GM21723 (cell line): ENCODE results near the gene PPP1R7.

ENCODE experiments used
- ATAC-seq: cut with Tn5 transposase; IDR thresholded peaks from one replicate; pipeline ENCODE4 v1.9.1; 2021; ENCODE audit warnings: mild to moderate bottlenecking, moderate library complexity; ENCODE audit not compliant: unreplicated experiment

The PPP1R7 gene

GRCh38 chr2:241161646-241162281 lies 11.5 kb downstream of the PPP1R7 start:
- no peak for ATAC-seq

DNA sequence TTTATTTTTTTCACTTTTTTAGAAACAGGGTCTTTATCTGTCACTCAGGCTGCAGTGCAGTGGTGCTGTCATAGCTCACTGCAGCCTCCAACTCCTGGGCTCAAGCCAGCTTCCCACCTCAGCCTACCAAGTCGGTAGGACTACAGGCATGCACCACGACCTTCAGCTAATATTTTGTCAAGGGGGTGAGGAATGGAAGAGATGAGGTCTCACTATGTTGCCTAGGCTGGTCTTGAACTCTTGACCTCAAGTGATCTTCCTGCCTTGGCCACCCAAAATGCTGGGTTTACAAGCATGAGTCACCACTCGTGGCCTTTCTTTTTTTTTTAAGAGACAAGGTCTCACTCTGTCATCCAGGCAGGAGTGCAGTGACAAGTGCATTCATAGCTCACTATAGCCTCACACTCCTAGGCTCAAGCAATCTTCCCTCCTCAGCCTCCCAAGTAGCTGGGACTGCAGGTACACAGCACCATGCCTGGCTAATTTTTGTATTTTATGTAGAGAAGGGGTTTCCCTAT lies 13.4 kb downstream of the PPP1R7 start:
- ATAC-seq, result no peak

GRCh38 chr2:241168366-241168765 lies 18.1 kb downstream of the PPP1R7 start:
- no peak for ATAC-seq

- no peak for ATAC-seq
Measured at GRCh38 chr2:241173557-241173956, 23.3 kb downstream of the PPP1R7 start.

GRCh38 chr2:241177526-241178334 lies 27.5 kb downstream of the PPP1R7 start:
- ATAC-seq, result no peak

GRCh38 chr2:241178961-241179360 lies 28.7 kb downstream of the PPP1R7 start:
- no peak for ATAC-seq

DNA sequence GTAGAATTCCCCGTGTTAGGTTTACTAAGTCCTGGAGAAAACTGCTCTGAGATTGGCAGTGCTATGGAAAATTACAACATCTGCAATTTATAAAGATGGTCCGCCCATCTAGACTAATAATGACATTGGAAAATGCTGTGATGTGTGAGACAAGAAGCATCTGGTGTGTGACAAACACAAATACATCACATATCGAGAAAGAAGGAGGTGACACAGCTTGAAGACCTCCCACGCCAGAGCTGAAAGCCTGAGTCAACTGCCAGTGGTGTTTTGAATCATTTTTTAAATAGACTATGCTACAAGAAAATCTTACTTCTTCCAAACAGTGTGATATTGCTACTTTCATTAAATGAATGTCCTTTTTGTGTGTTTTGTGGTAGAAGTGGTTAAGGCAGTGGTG lies 29.6 kb downstream of the PPP1R7 start:
- no peak for ATAC-seq

GRCh38 chr2:241180495-241180894 lies 30.2 kb downstream of the PPP1R7 start:
- ATAC-seq, result no peak

DNA sequence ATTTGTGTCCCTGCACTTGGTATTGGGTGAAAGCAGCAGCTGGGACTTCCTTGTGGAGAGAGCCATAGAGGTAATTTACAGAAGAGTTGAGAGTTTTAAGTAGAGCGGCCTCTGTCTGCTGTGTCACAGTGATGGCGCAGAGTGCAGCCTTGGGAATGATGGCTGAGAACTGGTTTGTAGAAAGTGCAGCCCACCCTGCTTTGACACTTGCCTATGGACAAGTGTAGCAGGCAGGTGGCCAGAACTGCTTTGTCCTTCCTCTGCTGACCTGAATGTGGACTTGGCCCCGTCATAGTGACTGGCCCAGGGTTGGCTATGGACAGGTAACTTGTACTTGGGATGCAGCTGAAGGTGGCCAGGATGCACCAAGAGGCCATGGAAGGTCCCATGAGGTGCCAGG lies 31.9 kb downstream of the PPP1R7 start:
- ATAC-seq, result no peak

DNA sequence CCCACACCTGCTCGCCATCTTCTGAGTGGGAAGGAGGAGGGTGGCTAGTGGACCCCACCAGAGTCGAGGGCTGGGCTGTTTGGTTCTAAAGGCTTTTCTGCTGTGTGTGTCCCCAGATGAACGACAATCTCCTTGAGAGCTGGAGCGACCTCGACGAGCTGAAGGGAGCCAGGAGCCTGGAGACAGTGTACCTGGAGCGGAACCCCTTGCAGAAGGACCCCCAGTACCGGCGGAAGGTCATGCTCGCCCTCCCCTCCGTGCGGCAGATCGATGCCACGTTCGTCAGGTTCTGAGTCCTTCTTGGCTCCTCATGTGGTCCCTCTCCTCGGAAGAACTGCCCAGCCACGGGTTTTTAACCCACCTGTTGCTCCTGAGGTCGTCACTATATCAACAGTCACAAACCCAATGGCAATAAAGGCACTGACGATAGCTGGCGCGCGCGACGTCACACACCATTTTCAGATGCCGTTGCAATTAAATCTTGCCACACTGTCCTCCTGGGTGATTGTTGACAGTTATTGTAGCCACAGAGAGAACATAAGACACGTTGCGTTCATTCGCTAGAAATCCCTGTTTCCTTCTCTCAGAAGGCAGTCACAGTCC lies 32.4 kb downstream of the PPP1R7 start:
- no peak for ATAC-seq

DNA sequence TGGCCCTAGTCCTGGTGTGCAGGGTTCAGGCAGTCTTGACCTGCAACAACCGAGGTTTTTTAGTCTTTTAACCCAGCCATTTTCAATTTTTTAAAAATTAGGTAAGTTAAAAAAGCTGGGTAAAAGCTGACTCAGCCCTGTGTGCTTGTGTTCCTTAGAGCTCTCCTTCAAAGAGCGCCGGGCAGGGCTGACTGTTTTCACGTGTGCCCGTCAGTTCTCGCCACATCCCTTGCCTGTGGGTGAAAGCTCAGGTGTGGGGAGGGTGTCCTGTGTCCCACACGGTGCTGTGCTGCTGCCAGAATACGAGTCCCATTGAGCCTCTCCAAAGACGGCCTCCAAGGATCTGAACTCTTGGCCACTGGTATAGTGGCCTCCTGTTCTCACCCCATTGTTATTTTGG lies 33.0 kb downstream of the PPP1R7 start:
- no peak for ATAC-seq

DNA sequence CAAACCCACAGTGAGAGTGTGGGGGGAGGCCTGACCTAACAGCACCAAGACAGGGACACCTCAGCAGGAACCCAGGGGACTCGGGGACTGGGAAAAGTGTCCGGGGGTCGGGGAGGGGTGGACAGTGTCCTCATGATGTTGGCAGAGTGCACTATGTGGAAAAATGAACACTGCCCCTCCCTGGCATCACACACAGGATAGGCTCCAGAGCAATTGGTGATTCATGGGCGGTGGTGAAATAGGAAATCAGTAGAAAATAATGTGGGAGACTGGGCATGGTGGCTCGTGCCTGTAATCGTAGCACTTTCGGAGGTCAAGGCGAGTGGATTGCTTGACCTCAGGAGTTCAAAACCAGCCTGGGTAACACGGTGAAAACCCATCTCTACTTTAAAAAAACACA lies 34.6 kb downstream of the PPP1R7 start:
- ATAC-seq, result no peak

DNA sequence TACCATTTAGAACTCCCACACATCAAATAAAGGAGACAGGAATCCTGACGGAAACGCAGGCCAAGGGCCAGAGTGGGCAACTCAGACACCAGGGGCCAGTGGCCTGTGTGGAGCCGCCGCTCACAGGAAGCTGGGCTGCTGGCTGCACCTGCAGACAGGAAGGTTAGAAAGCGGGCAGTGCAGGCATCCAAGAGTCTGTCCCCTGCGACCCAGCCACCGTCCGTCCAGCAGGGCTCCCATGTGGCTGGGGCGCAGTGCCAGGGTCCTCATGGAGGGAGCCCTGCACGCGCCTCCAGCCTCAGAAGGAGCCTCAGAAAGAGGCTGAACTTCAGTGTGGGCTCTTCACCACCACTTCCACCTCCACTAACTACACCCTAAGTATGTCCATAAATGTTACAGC lies 35.7 kb downstream of the PPP1R7 start:
- no peak for ATAC-seq

DNA sequence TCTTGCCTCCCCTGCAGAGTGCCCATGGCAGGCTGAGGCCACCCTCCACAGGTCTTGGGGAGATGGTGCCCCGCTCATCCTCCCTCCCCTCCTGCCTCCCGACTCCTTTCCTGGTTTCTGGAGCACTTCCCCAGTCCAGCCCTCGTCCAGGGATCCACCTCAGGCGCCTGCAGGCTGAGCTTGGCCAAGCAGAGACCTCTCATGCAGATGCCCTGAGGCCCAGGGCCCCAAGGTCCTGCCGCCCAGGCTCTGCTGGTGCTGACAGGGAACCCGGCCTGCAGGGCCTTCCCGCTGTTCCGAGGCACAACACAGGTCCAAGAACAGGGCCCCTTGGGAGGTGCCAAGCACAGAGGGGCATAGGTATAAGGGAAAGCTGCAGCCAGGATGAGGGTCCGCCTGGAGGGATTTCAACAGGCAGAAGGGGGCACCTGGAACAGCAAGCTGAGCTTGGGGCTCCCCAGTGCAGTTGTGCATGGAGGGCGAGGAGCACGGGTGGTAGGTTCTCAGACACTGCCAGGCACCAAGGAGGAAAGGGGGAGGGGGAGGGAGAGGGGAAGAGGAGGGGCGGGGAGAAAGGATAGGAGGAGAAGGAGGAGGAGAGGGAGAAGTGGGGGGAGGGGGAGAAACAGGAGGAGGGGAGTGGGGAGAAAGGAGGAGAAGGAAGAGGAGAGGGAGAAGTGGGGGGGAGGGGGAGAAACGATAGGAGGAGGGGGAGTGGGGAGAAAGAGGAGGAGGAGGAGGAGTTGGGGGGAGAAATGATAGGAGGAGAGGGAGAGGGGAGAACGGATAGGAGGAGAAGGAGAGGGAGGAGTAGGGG lies 37.0 kb downstream of the PPP1R7 start:
- ATAC-seq, result no peak

- ATAC-seq, result no peak
Measured at GRCh38 chr2:241187918-241188234, 37.6 kb downstream of the PPP1R7 start.

- no peak for ATAC-seq
Measured at GRCh38 chr2:241188361-241189092, 38.3 kb downstream of the PPP1R7 start, which contains the start of gene ANO7. Gene ANO7, plus strand, starts transcription at chr2:241188677. Its CDS starts 1,387 bp downstream, at chr2:241190064.

- no peak for ATAC-seq
Measured at GRCh38 chr2:241189093-241189855, 39.0 kb downstream of the PPP1R7 start.

- no peak for ATAC-seq
Measured at GRCh38 chr2:241189856-241190201, 39.6 kb downstream of the PPP1R7 start.

DNA sequence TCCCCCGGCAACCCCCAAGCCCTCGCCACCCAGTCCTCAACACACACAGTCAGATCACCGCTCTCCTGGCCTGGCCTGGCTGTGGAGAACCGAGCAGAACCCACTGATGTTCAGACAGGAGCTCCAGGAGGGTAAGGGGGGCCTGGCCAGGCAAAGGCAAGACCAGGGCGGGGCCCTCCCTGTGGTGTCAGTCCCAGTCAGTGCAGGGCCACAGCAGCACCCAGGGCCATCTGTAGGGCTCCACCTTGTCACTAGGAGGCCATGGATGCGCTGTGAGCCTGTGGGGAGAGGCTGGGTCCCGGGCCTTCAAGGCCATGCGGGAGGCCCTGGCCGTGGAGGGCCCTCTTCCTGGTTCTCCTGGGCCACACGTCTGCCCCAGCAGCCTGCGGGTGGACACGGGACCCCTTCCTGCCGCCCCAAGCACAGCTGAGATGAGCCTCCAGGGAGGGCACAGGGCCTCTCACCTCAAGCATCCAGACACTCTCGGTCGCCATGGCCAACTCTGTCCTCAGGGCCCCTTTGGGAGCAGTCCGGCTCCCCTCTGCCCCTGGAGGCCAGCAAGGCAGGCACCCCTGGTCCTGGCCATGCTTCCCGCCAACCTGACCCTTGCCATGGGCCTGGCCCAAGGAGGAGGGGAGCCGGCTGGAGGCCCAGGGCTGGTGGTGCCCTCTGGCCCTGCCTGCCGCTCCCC lies 40.2 kb downstream of the PPP1R7 start:
- no peak for ATAC-seq
